HG03442 (cell line): ENCODE data around the gene CDCA7L.
"Not testable (repeated sequence)": the region's sequence is repeated elsewhere in the genome, so short reads cannot be mapped to it uniquely, and the experiment has no call there.

Experiments used
- ATAC-seq: cut with Tn5 transposase; IDR thresholded peaks from one replicate; pipeline ENCODE4 v1.9.1; 2021; ENCODE audit warnings: mild to moderate bottlenecking, moderate library complexity; ENCODE audit not compliant: unreplicated experiment

Gene CDCA7L

GRCh38 chr7:21944616-21945453 lies 864 bp downstream of the CDCA7L start:
- no peak for ATAC-seq

- ATAC-seq, result no peak
Measured at GRCh38 chr7:21943436-21943835, 2.3 kb downstream of the CDCA7L start.

- no peak for ATAC-seq
Measured at GRCh38 chr7:21942955-21943354, 2.7 kb downstream of the CDCA7L start.

GRCh38 chr7:21941611-21942141 lies 4.0 kb downstream of the CDCA7L start:
- ATAC-seq, result no peak

- no peak for ATAC-seq
Measured at GRCh38 chr7:21939858-21940372, 5.8 kb downstream of the CDCA7L start.

GRCh38 chr7:21939136-21939857 lies 6.4 kb downstream of the CDCA7L start:
- peak; percentile 88 for ATAC-seq

- no peak for ATAC-seq
Measured at GRCh38 chr7:21938463-21938862, 7.2 kb downstream of the CDCA7L start.

GRCh38 chr7:21934808-21935207 lies 10.9 kb downstream of the CDCA7L start:
- ATAC-seq, result no peak

GRCh38 chr7:21933293-21933692 lies 12.4 kb downstream of the CDCA7L start:
- ATAC-seq, result not testable (repeated sequence)

- ATAC-seq, result no peak
Measured at GRCh38 chr7:21927693-21928092, 18.0 kb downstream of the CDCA7L start.

GRCh38 chr7:21926448-21926847 lies 19.3 kb downstream of the CDCA7L start:
- ATAC-seq, result no peak

- no peak for ATAC-seq
Measured at GRCh38 chr7:21923658-21924057, 22.0 kb downstream of the CDCA7L start.

- ATAC-seq, result no peak
Measured at GRCh38 chr7:21922605-21923004, 23.1 kb downstream of the CDCA7L start.

GRCh38 chr7:21920936-21921335 lies 24.8 kb downstream of the CDCA7L start:
- ATAC-seq, result no peak

- no peak for ATAC-seq
Measured at GRCh38 chr7:21918216-21918615, 27.5 kb downstream of the CDCA7L start.

- ATAC-seq, result no peak
Measured at GRCh38 chr7:21916629-21917028, 29.1 kb downstream of the CDCA7L start.

- no peak for ATAC-seq
Measured at GRCh38 chr7:21916176-21916575, 29.5 kb downstream of the CDCA7L start.

GRCh38 chr7:21915140-21915539 lies 30.6 kb downstream of the CDCA7L start:
- ATAC-seq, result no peak

- no peak for ATAC-seq
Measured at GRCh38 chr7:21914671-21915070, 31.0 kb downstream of the CDCA7L start.

- no peak for ATAC-seq
Measured at GRCh38 chr7:21912931-21913780, 32.5 kb downstream of the CDCA7L start.

GRCh38 chr7:21912305-21912704 lies 33.4 kb downstream of the CDCA7L start:
- no peak for ATAC-seq
